ENCODE data around the gene FCHSD2. TPM values are rescaled to one million over a fixed set of nuclear protein-coding genes. Genes with fewer than 3 reads are reported as not detected.

Gene FCHSD2
- total RNA-seq, 1 donor from 2014 or later = 19.7 TPM

DNA sequence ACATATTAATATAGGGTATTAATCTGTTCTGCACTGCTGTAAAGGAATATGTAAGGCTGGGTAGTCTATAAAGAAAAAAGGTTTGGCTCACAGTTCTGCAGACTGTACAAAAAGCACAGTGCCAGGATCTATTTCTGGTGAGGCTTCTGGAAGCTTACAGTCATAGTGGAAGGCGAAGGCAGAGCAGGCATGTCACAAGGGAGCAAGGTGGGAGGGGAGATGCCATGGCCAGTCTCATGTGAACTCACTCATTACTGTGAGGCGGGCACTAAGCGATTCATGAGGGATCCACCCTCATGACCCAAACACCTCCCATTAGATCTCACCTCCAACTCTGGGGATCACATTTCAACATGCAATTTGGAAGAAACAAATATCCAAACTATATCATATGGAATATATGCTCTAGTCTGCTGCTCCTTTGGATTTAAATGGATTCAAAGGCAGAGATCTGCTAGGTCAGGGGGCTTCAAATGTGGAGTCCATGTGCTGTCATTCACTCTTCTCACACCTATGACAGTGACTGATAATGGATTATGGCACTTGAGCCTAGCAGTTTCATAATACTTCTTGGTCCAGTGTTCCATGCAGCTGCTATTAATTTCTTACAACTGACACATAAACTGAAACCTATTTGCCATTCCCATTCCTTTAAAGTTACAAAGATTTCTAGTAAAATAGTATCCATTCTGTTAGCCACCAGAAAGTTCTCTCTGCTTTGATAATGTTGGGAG is 182.0 kb downstream of the FCHSD2 start:
- TF ChIP-seq, protein P1, sequence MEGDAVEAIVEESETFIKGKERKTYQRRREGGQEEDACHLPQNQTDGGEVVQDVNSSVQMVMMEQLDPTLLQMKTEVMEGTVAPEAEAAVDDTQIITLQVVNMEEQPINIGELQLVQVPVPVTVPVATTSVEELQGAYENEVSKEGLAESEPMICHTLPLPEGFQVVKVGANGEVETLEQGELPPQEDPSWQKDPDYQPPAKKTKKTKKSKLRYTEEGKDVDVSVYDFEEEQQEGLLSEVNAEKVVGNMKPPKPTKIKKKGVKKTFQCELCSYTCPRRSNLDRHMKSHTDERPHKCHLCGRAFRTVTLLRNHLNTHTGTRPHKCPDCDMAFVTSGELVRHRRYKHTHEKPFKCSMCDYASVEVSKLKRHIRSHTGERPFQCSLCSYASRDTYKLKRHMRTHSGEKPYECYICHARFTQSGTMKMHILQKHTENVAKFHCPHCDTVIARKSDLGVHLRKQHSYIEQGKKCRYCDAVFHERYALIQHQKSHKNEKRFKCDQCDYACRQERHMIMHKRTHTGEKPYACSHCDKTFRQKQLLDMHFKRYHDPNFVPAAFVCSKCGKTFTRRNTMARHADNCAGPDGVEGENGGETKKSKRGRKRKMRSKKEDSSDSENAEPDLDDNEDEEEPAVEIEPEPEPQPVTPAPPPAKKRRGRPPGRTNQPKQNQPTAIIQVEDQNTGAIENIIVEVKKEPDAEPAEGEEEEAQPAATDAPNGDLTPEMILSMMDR (IDR thresholded peaks at IDR 0.05; ENCODE audit: partially characterized antibody, unreplicated experiment) = no peak
- H3K27me3 Mint-ChIP-seq (ENCODE audit: unreplicated experiment) = no peaks in the 10 kb centered on the region
- no peaks in the 10 kb centered on the region for H3K9me3 Mint-ChIP-seq (ENCODE audit: unreplicated experiment)
- H3K4me1 Mint-ChIP-seq (ENCODE audit: low read depth, unreplicated experiment) = no peaks in the 10 kb centered on the region
- H3K36me3 Mint-ChIP-seq (ENCODE audit: unreplicated experiment) = no peaks in the 10 kb centered on the region
- no peak overlapping the region for H3K27ac Mint-ChIP-seq (ENCODE audit: unreplicated experiment)
- DNase-seq = no peak
- H3K4me3 Mint-ChIP-seq (ENCODE audit: unreplicated experiment) = no peak overlapping the region

DNA sequence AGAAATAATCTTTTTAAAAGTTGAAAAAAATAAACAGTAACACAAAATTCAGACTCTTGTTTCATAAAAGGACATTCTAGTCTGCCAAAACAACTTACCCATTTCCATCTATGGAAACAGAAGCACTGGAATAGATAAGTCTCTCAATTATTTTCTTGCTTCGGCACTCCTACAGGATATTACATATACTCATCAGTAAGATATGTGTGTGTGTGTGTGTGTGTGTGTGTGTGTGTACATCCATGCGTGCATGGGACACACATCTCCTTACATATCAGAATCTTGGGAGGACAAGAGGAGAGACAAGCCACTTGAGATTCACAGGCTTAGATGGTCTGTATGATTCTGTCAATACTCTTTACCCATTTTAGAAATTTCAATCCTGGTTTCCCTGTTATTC is 183.3 kb downstream of the FCHSD2 start:
- no peaks in the 10 kb centered on the region for H3K27me3 Mint-ChIP-seq (ENCODE audit: unreplicated experiment)
- no peak for DNase-seq
- H3K4me1 Mint-ChIP-seq (ENCODE audit: low read depth, unreplicated experiment) = no peaks in the 10 kb centered on the region
- no peaks in the 10 kb centered on the region for H3K9me3 Mint-ChIP-seq (ENCODE audit: unreplicated experiment)
- no peaks in the 10 kb centered on the region for H3K36me3 Mint-ChIP-seq (ENCODE audit: unreplicated experiment)
- TF ChIP-seq, protein P1 (IDR thresholded peaks at IDR 0.05; ENCODE audit: partially characterized antibody, unreplicated experiment) = no peak
- H3K27ac Mint-ChIP-seq (ENCODE audit: unreplicated experiment) = no peak overlapping the region
- no peak overlapping the region for H3K4me3 Mint-ChIP-seq (ENCODE audit: unreplicated experiment)

DNA sequence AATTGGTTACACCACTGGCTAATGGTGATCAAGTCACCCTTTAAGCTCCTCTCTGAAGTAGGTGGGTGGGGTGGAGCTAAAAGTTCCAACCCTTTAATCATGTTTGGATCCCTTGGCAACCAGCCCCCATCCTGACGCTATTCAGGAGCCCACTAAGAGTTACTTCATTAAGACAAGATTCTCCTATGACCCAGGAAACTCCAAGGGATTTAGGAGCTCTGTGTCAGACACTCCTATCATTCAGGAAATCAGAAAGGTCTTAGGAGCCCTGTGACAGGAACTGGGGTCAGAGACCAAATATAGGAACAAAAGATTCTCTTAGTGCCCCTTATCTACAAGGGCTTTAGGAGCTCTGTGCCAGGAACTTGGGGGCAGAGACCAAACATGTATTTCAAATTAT is 186.7 kb downstream of the FCHSD2 start:
- TF ChIP-seq, protein P1 (IDR thresholded peaks at IDR 0.05; ENCODE audit: partially characterized antibody, unreplicated experiment) = no peak
- H3K36me3 Mint-ChIP-seq (ENCODE audit: unreplicated experiment) = no peaks in the 10 kb centered on the region
- H3K9me3 Mint-ChIP-seq (ENCODE audit: unreplicated experiment) = no peaks in the 10 kb centered on the region
- H3K4me3 Mint-ChIP-seq (ENCODE audit: unreplicated experiment) = no peak overlapping the region
- no peak for DNase-seq
- no peak overlapping the region for H3K27ac Mint-ChIP-seq (ENCODE audit: unreplicated experiment)
- H3K27me3 Mint-ChIP-seq (ENCODE audit: unreplicated experiment) = no peaks in the 10 kb centered on the region
- no peaks in the 10 kb centered on the region for H3K4me1 Mint-ChIP-seq (ENCODE audit: low read depth, unreplicated experiment)

DNA sequence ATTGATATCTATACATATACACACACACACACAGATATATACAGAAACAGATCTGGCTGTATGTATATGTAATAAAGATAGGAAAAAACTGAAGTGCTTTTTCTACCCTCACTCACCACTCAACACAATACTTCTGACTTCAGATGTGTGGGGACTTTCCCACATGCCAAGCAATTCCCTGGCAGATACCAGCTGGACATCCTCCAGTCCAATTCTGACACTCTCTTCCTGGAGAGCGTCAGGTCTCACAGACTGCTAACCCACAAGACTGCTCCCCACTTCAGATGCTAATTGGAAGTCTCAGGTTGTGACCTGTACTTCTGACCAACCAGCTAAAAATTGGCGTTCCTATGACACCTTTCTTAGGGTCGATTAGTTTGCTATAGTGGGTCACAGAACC is 187.3 kb downstream of the FCHSD2 start:
- no peak overlapping the region for H3K4me3 Mint-ChIP-seq (ENCODE audit: unreplicated experiment)
- TF ChIP-seq, protein P1 (IDR thresholded peaks at IDR 0.05; ENCODE audit: partially characterized antibody, unreplicated experiment) = no peak
- H3K9me3 Mint-ChIP-seq (ENCODE audit: unreplicated experiment) = no peaks in the 10 kb centered on the region
- H3K27me3 Mint-ChIP-seq (ENCODE audit: unreplicated experiment) = no peaks in the 10 kb centered on the region
- H3K4me1 Mint-ChIP-seq (ENCODE audit: low read depth, unreplicated experiment) = no peaks in the 10 kb centered on the region
- DNase-seq = no peak
- no peak overlapping the region for H3K27ac Mint-ChIP-seq (ENCODE audit: unreplicated experiment)
- H3K36me3 Mint-ChIP-seq (ENCODE audit: unreplicated experiment) = no peaks in the 10 kb centered on the region

DNA sequence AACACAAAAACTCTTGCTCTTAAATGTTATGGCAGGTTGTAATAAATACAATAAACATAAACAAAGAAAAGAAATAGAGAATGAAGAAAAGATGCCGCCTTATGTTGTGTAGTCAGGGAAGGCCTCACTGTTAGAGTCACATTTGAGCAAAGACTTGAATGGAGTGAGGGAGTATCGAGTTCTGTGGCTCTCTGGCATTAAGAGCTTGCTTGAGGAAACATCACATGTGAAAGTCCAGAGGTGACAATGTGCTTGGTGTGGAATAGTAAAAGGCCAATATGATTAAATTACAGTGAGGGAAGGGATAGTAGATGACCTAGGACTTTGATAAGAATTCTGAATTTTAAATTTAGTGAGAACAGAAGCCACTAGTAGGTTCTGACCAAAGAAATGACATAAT is 188.5 kb downstream of the FCHSD2 start:
- H3K36me3 Mint-ChIP-seq (ENCODE audit: unreplicated experiment) = no peaks in the 10 kb centered on the region
- H3K27ac Mint-ChIP-seq (ENCODE audit: unreplicated experiment) = no peak overlapping the region
- H3K4me3 Mint-ChIP-seq (ENCODE audit: unreplicated experiment) = no peak overlapping the region
- DNase-seq = no peak
- no peaks in the 10 kb centered on the region for H3K9me3 Mint-ChIP-seq (ENCODE audit: unreplicated experiment)
- H3K4me1 Mint-ChIP-seq (ENCODE audit: low read depth, unreplicated experiment) = no peaks in the 10 kb centered on the region
- H3K27me3 Mint-ChIP-seq (ENCODE audit: unreplicated experiment) = no peaks in the 10 kb centered on the region
- TF ChIP-seq, protein P1 (IDR thresholded peaks at IDR 0.05; ENCODE audit: partially characterized antibody, unreplicated experiment) = no peak
